Right atrium auricular region (tissue), 2 donors: ENCODE measurements around the gene RAPGEF3. TPM values are rescaled to one million over a fixed set of nuclear protein-coding genes. Genes with fewer than 3 reads are reported as not detected.

Experiments
- DNase-seq: peaks from one replicate; pipeline ENCODE4 v3.0.0-alpha.2; 2019; ENCODE audit warnings: low spot score
- H3K27ac ChIP-seq, 2 donors: fragments of 200-600 bp; sonication (generic); 1 replicate in 1 of 2; 2 replicates in 1 of 2; pipeline ENCODE4 v1.5.1; 2016 to 2019
- H3K27me3 ChIP-seq, 2 donors: fragments of 200-600 bp; sonication (generic); one replicate each; pipeline versions ENCODE4 v1.5.1 to v1.6.0; 2017 to 2019
- H3K36me3 ChIP-seq: fragments of 200-600 bp; sonication (generic); one replicate; pipeline ENCODE4 v1.5.1; 2016
- H3K4me1 ChIP-seq, 2 donors: fragments of 200-600 bp; sonication (generic); one replicate each; pipeline versions ENCODE4 v1.5.1 to v1.6.0; 2017 to 2019
- H3K4me3 ChIP-seq, 2 donors: fragments of 200-600 bp; sonication (generic); 1 replicate in 1 of 2; 2 replicates in 1 of 2; pipeline ENCODE4 v1.5.1; 2017 to 2019; ENCODE audit warnings: mild to moderate bottlenecking in 1 of 2, moderate library complexity in 1 of 2
- H3K9me3 ChIP-seq, 2 donors: fragments of 200-600 bp; sonication (generic); one replicate each; pipeline ENCODE4 v1.5.1; 2019
- CTCF ChIP-seq, 2 donors: fragments of 200-600 bp; sonication (generic); IDR thresholded peaks; one replicate each; pipeline ENCODE4 v1.5.1; 2019; ENCODE audit warnings: antibody characterized with exemption in 2 of 2
- total RNA-seq, 2 donors: library from RNA; depleted of rRNA; stranded (reverse); fragments of >200 nt; gene quantifications; one replicate each; pipeline ENCODE4 v1.1.0, GENCODE V29; 2016

RAPGEF3 gene
- total RNA-seq, 2 donors from 2014 or later: 19.8 to 26.8 TPM

GRCh38 chr12:47789712-47790489 is 31.2 kb upstream of the RAPGEF3 start:
- H3K27ac ChIP-seq: no peak overlapping the region
- TF ChIP-seq CTCF (IDR thresholded peaks at IDR 0.05): no peak
- H3K27me3 ChIP-seq: no peaks in the 10 kb centered on the region
- H3K9me3 ChIP-seq: no peaks in the 10 kb centered on the region
- DNase-seq: no peak
- H3K4me3 ChIP-seq: no peak overlapping the region
- peaks cover 100% of the 10 kb centered on the region for H3K36me3 ChIP-seq
- H3K4me1 ChIP-seq: peaks cover 0 to 9% of the 10 kb centered on the region in 2 donors

GRCh38 chr12:47789141-47789540 is 30.5 kb upstream of the RAPGEF3 start:
- Histone ChIP-seq H3K4me3 (no peak overlapping the region), H3K27me3 (no peaks in the 10 kb centered on the region), H3K4me1 (peaks cover 0 to 9% of the 10 kb centered on the region in 2 donors), H3K27ac (no peak overlapping the region), H3K36me3 (peaks cover 100% of the 10 kb centered on the region), H3K9me3 (no peaks in the 10 kb centered on the region)
- no peak for DNase-seq
- no peak for TF ChIP-seq CTCF (IDR thresholded peaks at IDR 0.05)

GRCh38 chr12:47787596-47788319 is 29.1 kb upstream of the RAPGEF3 start:
- peaks cover 100% of the 10 kb centered on the region for H3K36me3 ChIP-seq
- TF ChIP-seq CTCF (IDR thresholded peaks at IDR 0.05): no peak
- H3K9me3 ChIP-seq: no peaks in the 10 kb centered on the region
- no peak overlapping the region for H3K27ac ChIP-seq
- peaks cover 0 to 9% of the 10 kb centered on the region in 2 donors for H3K4me1 ChIP-seq
- H3K27me3 ChIP-seq: no peaks in the 10 kb centered on the region
- no peak for DNase-seq
- H3K4me3 ChIP-seq: no peak overlapping the region

GRCh38 chr12:47786662-47787280 is 28.1 kb upstream of the RAPGEF3 start:
- no peak for DNase-seq
- Histone ChIP-seq H3K36me3 (peaks cover 91% of the 10 kb centered on the region), H3K27ac (peak overlapping the region in 1 of 2 donors; percentile 6), H3K4me3 (no peak overlapping the region), H3K4me1 (peaks cover 0 to 9% of the 10 kb centered on the region in 2 donors), H3K27me3 (no peaks in the 10 kb centered on the region), H3K9me3 (no peaks in the 10 kb centered on the region)
- no peak for TF ChIP-seq CTCF (IDR thresholded peaks at IDR 0.05)

- no peak for DNase-seq
Measured at GRCh38 chr12:47785887-47786661, 27.4 kb upstream of the RAPGEF3 start.

More at GRCh38 chr12:47785887-47786661, 27.4 kb upstream of the RAPGEF3 start:
- H3K4me3 ChIP-seq: no peak overlapping the region
- no peaks in the 10 kb centered on the region for H3K27me3 ChIP-seq
- peaks cover 0 to 9% of the 10 kb centered on the region in 2 donors for H3K4me1 ChIP-seq
- TF ChIP-seq CTCF (IDR thresholded peaks at IDR 0.05): no peak
- peaks cover 84% of the 10 kb centered on the region for H3K36me3 ChIP-seq
- H3K9me3 ChIP-seq: no peaks in the 10 kb centered on the region
- peak overlapping the region; percentile 6 to 12 for H3K27ac ChIP-seq
